Subcutaneous adipose tissue (tissue), 4 donors: ENCODE measurements around the gene SH3PXD2A. TPM values are rescaled to one million over a fixed set of nuclear protein-coding genes. Genes with fewer than 3 reads are reported as not detected.

Experiments
- CTCF ChIP-seq: fragments of 450-650 bp; IDR thresholded peaks from one replicate; pipeline ENCODE4 v1.5.1; 2016; ENCODE audit warnings: low read depth, mild to moderate bottlenecking, control low read depth, antibody characterized with exemption, moderate library complexity
- total RNA-seq, 4 donors: library from RNA; depleted of rRNA; stranded (reverse); fragments of >200 nt; gene quantifications; one replicate each; pipeline ENCODE4 v1.1.0, GENCODE V29; 2016

Gene SH3PXD2A
- total RNA-seq, 4 donors from 2014 or later: 13.0 to 23.6 (median 18.7) TPM

- no peak for TF ChIP-seq CTCF
Observed at GRCh38 chr10:103573205-103573487, 282.2 kb downstream of the SH3PXD2A start.

- TF ChIP-seq CTCF: no peak
Observed at GRCh38 chr10:103572347-103573204, 282.8 kb downstream of the SH3PXD2A start.

GRCh38 chr10:103571656-103571975 is 283.8 kb downstream of the SH3PXD2A start:
- no peak for TF ChIP-seq CTCF

- no peak for TF ChIP-seq CTCF
Observed at GRCh38 chr10:103570844-103571655, 284.3 kb downstream of the SH3PXD2A start.

- no peak for TF ChIP-seq CTCF
Observed at GRCh38 chr10:103569896-103570295, 285.5 kb downstream of the SH3PXD2A start.

GRCh38 chr10:103568505-103568904 is 286.9 kb downstream of the SH3PXD2A start:
- TF ChIP-seq CTCF: no peak

- TF ChIP-seq CTCF: no peak
Observed at GRCh38 chr10:103566536-103566935, 288.8 kb downstream of the SH3PXD2A start.
